Measurements from ENCODE around the gene SLC9B2.

The SLC9B2 gene

DNA sequence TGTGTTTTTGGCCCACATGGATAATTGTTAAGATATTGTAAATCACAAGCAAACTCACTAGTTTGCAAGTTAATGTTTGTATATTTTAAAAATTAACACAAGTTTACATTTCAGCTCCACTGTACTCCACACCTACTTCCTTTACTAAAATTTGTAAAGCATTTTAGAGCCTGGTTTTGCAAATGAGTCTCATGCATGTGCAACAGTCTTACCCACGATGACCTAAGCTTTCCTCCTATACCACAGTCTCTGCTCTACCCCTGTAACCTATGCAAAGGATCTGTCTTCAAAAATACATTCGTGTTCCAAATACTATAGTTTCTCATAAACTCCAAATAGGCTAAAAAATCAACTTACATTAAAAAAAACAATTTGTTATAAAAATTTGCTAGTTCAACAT lies 12.9 kb upstream of the SLC9B2 start:
- Histone ChIP-seq H3K14ac (ENCODE audit: low read length) (no peak overlapping the region), H3K4me2 (ENCODE audit: low read length) (no peak overlapping the region), H3K4me1 (ENCODE audit: control insufficient read depth in 1 of 2, insufficient read depth in 2 of 2, low read length in 2 of 2) (no peaks in the 10 kb centered on the region), H2BK5ac (ENCODE audit: low read depth, low read length, poor library complexity) (no peak overlapping the region), H2BK12ac (ENCODE audit: low read length) (no peak overlapping the region), H3K27ac (ENCODE audit: low read depth, low read length) (no peak overlapping the region), H4K12ac (ENCODE audit: low read depth, low read length) (no peak overlapping the region), H3K27me3 (ENCODE audit: insufficient read depth, low read length) (no peaks in the 10 kb centered on the region), H3K9me3 (ENCODE audit: insufficient read depth, low read depth, low read length) (no peaks in the 10 kb centered on the region), H2BK120ac (ENCODE audit: insufficient read depth, low read length, poor library complexity) (no peak overlapping the region), H3K4ac (ENCODE audit: low read depth, low read length) (no peak overlapping the region), H3K36me3 (ENCODE audit: control insufficient read depth in 1 of 2, insufficient read depth in 2 of 2, low read length in 2 of 2) (peaks cover 7 to 28% of the 10 kb centered on the region in 2 experiments), H3K4me3 (ENCODE audit: low read depth, low read length) (no peak overlapping the region), H2AK5ac (ENCODE audit: low read length) (no peak overlapping the region), H4K91ac (ENCODE audit: low read depth, low read length) (no peak overlapping the region), H3K18ac (ENCODE audit: low read length) (no peak overlapping the region), H4K8ac (ENCODE audit: low read depth, low read length) (no peak overlapping the region), H2AFZ (ENCODE audit: insufficient read depth, low read length, poor library complexity) (no peak overlapping the region), H3K79me2 (ENCODE audit: control insufficient read depth, insufficient read depth, low read length, poor library complexity) (no peaks in the 10 kb centered on the region), H3K79me1 (ENCODE audit: low read length) (no peaks in the 10 kb centered on the region), H3K9ac (ENCODE audit: low read length) (no peak overlapping the region), H3K23ac (ENCODE audit: low read length) (no peak overlapping the region)
- DNase-seq, result no peak
- no CpG with 5 or more reads among the region's 2 CpGs for WGBS (ENCODE audit: extremely low coverage, insufficient coverage, insufficient read length)

DNA sequence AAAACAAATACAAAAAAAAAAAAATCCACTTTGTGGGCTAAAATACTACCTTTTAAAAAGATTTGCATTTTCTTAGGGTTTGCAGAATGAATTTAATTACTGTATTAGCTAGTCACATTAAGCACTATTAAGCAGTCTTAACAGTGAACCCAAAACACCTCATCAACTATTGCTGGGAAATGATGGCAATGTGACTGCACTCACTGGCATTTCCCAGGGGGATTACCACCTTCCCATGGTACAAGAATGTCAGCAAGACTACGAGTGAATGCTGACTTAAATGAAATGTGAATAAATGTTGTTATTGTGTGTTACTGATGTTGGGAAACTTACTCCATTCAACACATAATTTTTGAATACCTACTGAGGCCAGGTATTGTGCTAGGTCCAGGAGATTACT lies 10.0 kb upstream of the SLC9B2 start:
- Histone ChIP-seq H3K36me3 (ENCODE audit: control insufficient read depth in 1 of 2, insufficient read depth in 2 of 2, low read length in 2 of 2) (peaks cover 7 to 33% of the 10 kb centered on the region in 2 experiments), H2AFZ (ENCODE audit: insufficient read depth, low read length, poor library complexity) (no peak overlapping the region), H3K9me3 (ENCODE audit: insufficient read depth, low read depth, low read length) (no peaks in the 10 kb centered on the region), H3K27me3 (ENCODE audit: insufficient read depth, low read length) (no peaks in the 10 kb centered on the region), H2BK12ac (ENCODE audit: low read length) (no peak overlapping the region), H4K8ac (ENCODE audit: low read depth, low read length) (no peak overlapping the region), H3K4me1 (ENCODE audit: control insufficient read depth in 1 of 2, insufficient read depth in 2 of 2, low read length in 2 of 2) (no peaks in the 10 kb centered on the region), H3K4me2 (ENCODE audit: low read length) (no peak overlapping the region), H3K23ac (ENCODE audit: low read length) (no peak overlapping the region), H4K12ac (ENCODE audit: low read depth, low read length) (no peak overlapping the region), H3K4me3 (ENCODE audit: low read depth, low read length) (no peak overlapping the region), H2AK5ac (ENCODE audit: low read length) (no peak overlapping the region), H2BK120ac (ENCODE audit: insufficient read depth, low read length, poor library complexity) (no peak overlapping the region), H3K79me2 (ENCODE audit: control insufficient read depth, insufficient read depth, low read length, poor library complexity) (no peaks in the 10 kb centered on the region), H3K18ac (ENCODE audit: low read length) (no peak overlapping the region), H3K79me1 (ENCODE audit: low read length) (no peaks in the 10 kb centered on the region), H3K27ac (ENCODE audit: low read depth, low read length) (no peak overlapping the region), H3K9ac (ENCODE audit: low read length) (no peak overlapping the region), H3K14ac (ENCODE audit: low read length) (no peak overlapping the region), H4K91ac (ENCODE audit: low read depth, low read length) (no peak overlapping the region), H2BK5ac (ENCODE audit: low read depth, low read length, poor library complexity) (no peak overlapping the region), H3K4ac (ENCODE audit: low read depth, low read length) (no peak overlapping the region)
- DNase-seq, result no peak
- no CpG with 5 or more reads among the region's 1 CpG for WGBS (ENCODE audit: extremely low coverage, insufficient coverage, insufficient read length)

DNA sequence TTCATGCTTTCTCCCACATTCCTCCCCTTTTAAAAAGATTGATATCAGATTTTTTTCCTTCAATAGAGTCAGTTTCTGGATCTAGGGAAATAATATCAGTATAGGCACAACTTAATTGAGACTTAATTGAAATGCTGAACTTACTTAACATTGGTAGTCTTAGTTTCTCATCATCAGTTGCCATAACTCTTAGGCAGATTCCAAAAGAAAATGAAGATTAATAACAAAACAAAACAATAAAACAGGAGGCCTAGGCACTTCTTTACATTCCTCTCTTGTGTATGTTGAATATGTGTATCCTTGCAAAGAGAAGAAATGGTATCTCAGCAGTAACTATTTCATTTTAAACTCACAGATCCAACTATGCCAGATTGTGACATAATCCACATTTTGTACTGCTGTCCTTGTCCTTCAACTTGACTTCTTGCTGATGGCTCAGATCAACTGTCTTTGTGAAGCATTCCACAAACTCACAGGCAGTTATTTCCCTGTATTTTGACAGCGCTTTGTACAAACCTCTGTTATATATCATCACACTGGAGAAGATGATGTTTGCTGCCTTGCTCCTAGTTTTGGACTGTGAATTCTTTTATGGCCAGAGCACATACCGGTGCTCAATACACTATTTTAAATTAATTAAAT lies 9.1 kb upstream of the SLC9B2 start:
- Histone ChIP-seq H2BK120ac (ENCODE audit: insufficient read depth, low read length, poor library complexity) (no peak overlapping the region), H4K91ac (ENCODE audit: low read depth, low read length) (no peak overlapping the region), H2BK5ac (ENCODE audit: low read depth, low read length, poor library complexity) (no peak overlapping the region), H3K14ac (ENCODE audit: low read length) (no peak overlapping the region), H3K23ac (ENCODE audit: low read length) (no peak overlapping the region), H3K4me3 (ENCODE audit: low read depth, low read length) (no peak overlapping the region), H3K4ac (ENCODE audit: low read depth, low read length) (no peak overlapping the region), H3K36me3 (ENCODE audit: control insufficient read depth in 1 of 2, insufficient read depth in 2 of 2, low read length in 2 of 2) (peaks cover 7 to 29% of the 10 kb centered on the region in 2 experiments), H3K4me1 (ENCODE audit: control insufficient read depth in 1 of 2, insufficient read depth in 2 of 2, low read length in 2 of 2) (no peaks in the 10 kb centered on the region), H3K27ac (ENCODE audit: low read depth, low read length) (no peak overlapping the region), H4K12ac (ENCODE audit: low read depth, low read length) (no peak overlapping the region), H3K9ac (ENCODE audit: low read length) (no peak overlapping the region), H3K79me1 (ENCODE audit: low read length) (no peaks in the 10 kb centered on the region), H3K9me3 (ENCODE audit: insufficient read depth, low read depth, low read length) (no peaks in the 10 kb centered on the region), H3K79me2 (ENCODE audit: control insufficient read depth, insufficient read depth, low read length, poor library complexity) (no peaks in the 10 kb centered on the region), H2BK12ac (ENCODE audit: low read length) (no peak overlapping the region), H2AK5ac (ENCODE audit: low read length) (no peak overlapping the region), H3K4me2 (ENCODE audit: low read length) (no peak overlapping the region), H3K18ac (ENCODE audit: low read length) (no peak overlapping the region), H2AFZ (ENCODE audit: insufficient read depth, low read length, poor library complexity) (no peak overlapping the region), H3K27me3 (ENCODE audit: insufficient read depth, low read length) (no peaks in the 10 kb centered on the region), H4K8ac (ENCODE audit: low read depth, low read length) (no peak overlapping the region)
- no peak for DNase-seq
- WGBS (ENCODE audit: extremely low coverage, insufficient coverage, insufficient read length), result no CpG with 5 or more reads among the region's 2 CpGs

DNA sequence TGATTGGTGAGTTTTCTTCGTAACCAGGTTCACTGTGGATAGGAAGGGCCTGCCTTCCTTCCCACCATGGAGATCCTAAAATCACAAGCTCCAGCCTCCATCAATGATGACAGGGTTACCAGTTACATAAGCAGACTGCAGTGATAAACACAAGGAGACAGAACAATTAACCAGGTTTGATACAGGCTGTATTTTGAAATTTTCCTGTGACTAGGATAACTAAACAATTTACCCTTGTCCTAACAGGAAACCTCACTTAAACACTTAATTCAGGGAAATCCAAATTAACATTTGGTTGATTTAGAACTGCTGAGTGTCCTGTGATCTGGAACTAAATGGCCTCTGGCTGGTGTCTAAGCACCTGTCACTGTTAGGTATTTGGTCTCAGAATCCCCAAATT lies 3.1 kb upstream of the SLC9B2 start:
- no peak overlapping the region for H3K9ac ChIP-seq (ENCODE audit: low read length)
- peaks cover 5% of the 10 kb centered on the region for H3K79me1 ChIP-seq (ENCODE audit: low read length)
- no peak overlapping the region for H2AFZ ChIP-seq (ENCODE audit: insufficient read depth, low read length, poor library complexity)
- H3K23ac ChIP-seq (ENCODE audit: low read length), result no peak overlapping the region
- H3K4me3 ChIP-seq (ENCODE audit: low read depth, low read length), result no peak overlapping the region
- no peaks in the 10 kb centered on the region for H3K27me3 ChIP-seq (ENCODE audit: insufficient read depth, low read length)
- H2BK12ac ChIP-seq (ENCODE audit: low read length), result no peak overlapping the region
- H3K4me1 ChIP-seq (ENCODE audit: control insufficient read depth in 1 of 2, insufficient read depth in 2 of 2, low read length in 2 of 2), result no peaks in the 10 kb centered on the region
- H2BK120ac ChIP-seq (ENCODE audit: insufficient read depth, low read length, poor library complexity), result no peak overlapping the region
- no peak overlapping the region for H3K14ac ChIP-seq (ENCODE audit: low read length)
- H4K8ac ChIP-seq (ENCODE audit: low read depth, low read length), result no peak overlapping the region
- no peak overlapping the region for H2AK5ac ChIP-seq (ENCODE audit: low read length)
- no peak for DNase-seq
- no CpG with 5 or more reads among the region's 1 CpG for WGBS (ENCODE audit: extremely low coverage, insufficient coverage, insufficient read length)
- no peak overlapping the region for H3K27ac ChIP-seq (ENCODE audit: low read depth, low read length)
- no peak overlapping the region for H2BK5ac ChIP-seq (ENCODE audit: low read depth, low read length, poor library complexity)
- H4K12ac ChIP-seq (ENCODE audit: low read depth, low read length), result no peak overlapping the region
- peaks cover 6% of the 10 kb centered on the region for H3K79me2 ChIP-seq (ENCODE audit: control insufficient read depth, insufficient read depth, low read length, poor library complexity)
- H3K36me3 ChIP-seq (ENCODE audit: control insufficient read depth in 1 of 2, insufficient read depth in 2 of 2, low read length in 2 of 2), result peaks cover 0 to 6% of the 10 kb centered on the region in 2 experiments
- no peak overlapping the region for H3K18ac ChIP-seq (ENCODE audit: low read length)
- H3K4me2 ChIP-seq (ENCODE audit: low read length), result no peak overlapping the region
- no peaks in the 10 kb centered on the region for H3K9me3 ChIP-seq (ENCODE audit: insufficient read depth, low read depth, low read length)
- H4K91ac ChIP-seq (ENCODE audit: low read depth, low read length), result no peak overlapping the region
- no peak overlapping the region for H3K4ac ChIP-seq (ENCODE audit: low read depth, low read length)

Data from trophoblast cell (in vitro differentiated cells and primary cell).